Neural progenitor cell (in vitro differentiated cells): ENCODE measurements around the gene MRPS6.

ENCODE experiments used
- CTCF ChIP-seq: fragments of 200-600 bp; sonication (generic); IDR thresholded peaks from 2 replicates; pipeline ENCODE4 v1.5.1; 2017; ENCODE audit warnings: antibody characterized with exemption, mild to moderate bottlenecking
- EZH2 ChIP-seq: fragments of 200-600 bp; sonication (generic); IDR thresholded peaks from 2 replicates; pipeline ENCODE4 v1.6.1; 2017; ENCODE audit warnings: antibody characterized with exemption, mild to moderate bottlenecking, moderate library complexity

GRCh38 chr21:34122047-34122446 is 48.7 kb downstream of the MRPS6 start:
- no peak for TF ChIP-seq CTCF
- no peak for TF ChIP-seq EZH2
